H1 (cell line): ENCODE results near the gene KRT6C. TPM values are rescaled to one million over a fixed set of nuclear protein-coding genes. Genes with fewer than 3 reads are reported as not detected.

ENCODE experiments used
- CTCF ChIA-PET: fragments of 300-600 bp; sonication (Branson Sonifier 250); formaldehyde crosslinking; loops from one replicate; lab custom pipeline; 2021; ENCODE audit not compliant: partially characterized antibody; lab: Charles Lee
- POLR2A ChIA-PET: fragments of 300-600 bp; sonication (Branson Sonifier 250); formaldehyde crosslinking; loops from one replicate; lab custom pipeline; 2021; ENCODE audit warnings: inconsistent platforms; ENCODE audit not compliant: partially characterized antibody; lab: Charles Lee
- DNase-seq, 2 experiments: peaks; one replicate each; pipeline versions ENCODE4 v3.0.0 to v3.0.0-alpha.2; 2010 to 2022; ENCODE audit warnings: low spot score in 2 of 2, low read depth in 1 of 2, mixed read lengths in 1 of 2
- FAIRE-seq: peaks from 2 replicates; lab custom pipeline; 2011; peaks lifted over from hg19 to GRCh38; lab: Jason Lieb, UNC
- H2AFZ ChIP-seq: 2 replicates; pipeline ENCODE4 v1.8.1; 2012; ENCODE audit warnings: low read length, inconsistent platforms
- H2AK5ac ChIP-seq: 2 replicates; pipeline ENCODE4 v1.6.1; 2013; ENCODE audit warnings: low read depth, low read length
- H2BK120ac ChIP-seq: replicated peaks from 2 replicates; pipeline ENCODE3; 2013; ENCODE audit warnings: low read depth, low read length, inconsistent platforms
- H2BK12ac ChIP-seq: 2 replicates; pipeline ENCODE4 v1.6.1; 2013; ENCODE audit warnings: low read depth, low read length
- H2BK15ac ChIP-seq: 2 replicates; pipeline ENCODE4 v1.6.1; 2013; ENCODE audit warnings: low read length
- H2BK20ac ChIP-seq: 2 replicates; pipeline ENCODE4 v1.6.1; 2013; ENCODE audit warnings: low read length
- H2BK5ac ChIP-seq: 2 replicates; pipeline ENCODE4 v1.6.1; 2013; ENCODE audit warnings: low read depth, low read length
- H3K14ac ChIP-seq: 2 replicates; pipeline ENCODE4 v1.6.1; 2013; ENCODE audit warnings: inconsistent platforms; ENCODE audit not compliant: insufficient read length
- H3K18ac ChIP-seq: 2 replicates; pipeline ENCODE4 v1.6.1; 2013; ENCODE audit warnings: low read length; ENCODE audit errors: extremely low read depth
- H3K23ac ChIP-seq: 2 replicates; pipeline ENCODE4 v1.6.1; 2013; ENCODE audit warnings: inconsistent platforms; ENCODE audit not compliant: insufficient read length
- H3K23me2 ChIP-seq: 2 replicates; pipeline ENCODE4 v1.6.1; 2013; ENCODE audit warnings: low read depth, low read length
- H3K27ac ChIP-seq: 2 replicates; pipeline ENCODE4 v1.6.1; 2011; ENCODE audit warnings: low read depth, low read length, inconsistent platforms
- H3K27me3 ChIP-seq, 4 experiments: replicated peaks in 1 of 4; 1 replicate in 1 of 4; 2 replicates in 3 of 4; pipeline versions ENCODE4 v1.6.1 to v1.8.1; 2011 to 2013; ENCODE audit warnings: low read length in 3 of 4, mild to moderate bottlenecking in 3 of 4, inconsistent platforms in 2 of 4, mixed read lengths in 2 of 4, moderate library complexity in 1 of 4; ENCODE audit not compliant: control insufficient read depth in 3 of 4, insufficient read depth in 3 of 4; ENCODE audit errors: extremely low read depth in 1 of 4
- H3K36me3 ChIP-seq, 4 experiments: 2 replicates each; pipeline versions ENCODE4 v1.6.1 to v1.8.1; 2011 to 2013; ENCODE audit warnings: mild to moderate bottlenecking in 4 of 4, low read length in 3 of 4, moderate library complexity in 2 of 4, control low read depth in 1 of 4, inconsistent platforms in 1 of 4; ENCODE audit not compliant: insufficient read depth in 4 of 4, control insufficient read depth in 2 of 4
- H3K4ac ChIP-seq: replicated peaks from 2 replicates; pipeline ENCODE3; 2013; ENCODE audit warnings: low read length, low read depth, mixed read lengths, inconsistent platforms; ENCODE audit not compliant: insufficient read length
- H3K4me1 ChIP-seq, 4 experiments: replicated peaks in 1 of 4; 1 replicate in 1 of 4; 2 replicates in 3 of 4; pipeline versions ENCODE4 v1.6.1 to v1.8.1; 2011 to 2013; ENCODE audit warnings: low read length in 3 of 4, inconsistent platforms in 2 of 4, mixed read lengths in 1 of 4; ENCODE audit not compliant: insufficient read depth in 4 of 4, control insufficient read depth in 3 of 4
- H3K4me2 ChIP-seq, 2 experiments: 2 replicates each; pipeline versions ENCODE4 v1.6.1 to v1.8.1; 2011 to 2013; ENCODE audit warnings: low read depth in 2 of 2, low read length in 2 of 2, control low read depth in 1 of 2, inconsistent platforms in 1 of 2, mild to moderate bottlenecking in 1 of 2; ENCODE audit not compliant: insufficient read depth in 1 of 2
- H3K4me3 ChIP-seq, 4 experiments: fragments of 200-600, 300-600 bp in 1 of 4; sonication (generic), shearing (Covaris generic), sonication (Bioruptor Twin) in 1 of 4; 2 replicates each; pipeline versions ENCODE4 v1.5.1 to v1.8.1; 2011 to 2016; ENCODE audit warnings: low read length in 4 of 4, low read depth in 3 of 4, control low read depth in 2 of 4, inconsistent platforms in 2 of 4, mild to moderate bottlenecking in 2 of 4, mixed read lengths in 1 of 4, moderate library complexity in 1 of 4; ENCODE audit not compliant: insufficient read depth in 2 of 4; ENCODE audit errors: extremely low read depth in 1 of 4
- H3K56ac ChIP-seq: replicated peaks from 2 replicates; pipeline ENCODE3; 2013; ENCODE audit warnings: low read depth, mild to moderate bottlenecking, mixed read lengths, low read length, inconsistent platforms; ENCODE audit not compliant: insufficient read length
- H3K79me1 ChIP-seq: 2 replicates; pipeline ENCODE4 v1.6.1; 2013; ENCODE audit warnings: low read depth, low read length, control low read depth
- H3K79me2 ChIP-seq, 2 experiments: 2 replicates each; pipeline versions ENCODE4 v1.6.1 to v1.8.1; 2012 to 2013; ENCODE audit warnings: low read length in 2 of 2, mild to moderate bottlenecking in 2 of 2, inconsistent platforms in 1 of 2; ENCODE audit not compliant: insufficient read depth in 2 of 2, control insufficient read depth in 1 of 2
- H3K9ac ChIP-seq, 4 experiments: replicated peaks in 1 of 4; 1 replicate in 1 of 4; 2 replicates in 3 of 4; pipeline versions ENCODE4 v1.6.1 to v1.8.1; 2011 to 2013; ENCODE audit warnings: low read depth in 3 of 4, low read length in 3 of 4, control low read depth in 2 of 4, mild to moderate bottlenecking in 2 of 4, moderate library complexity in 2 of 4, inconsistent platforms in 1 of 4; ENCODE audit errors: extremely low read depth in 1 of 4
- H3K9me3 ChIP-seq, 2 experiments: 2 replicates each; pipeline versions ENCODE4 v1.6.1 to v1.8.1; 2012 to 2013; ENCODE audit warnings: mild to moderate bottlenecking in 2 of 2, moderate library complexity in 2 of 2, control low read depth in 1 of 2, inconsistent platforms in 1 of 2, low read depth in 1 of 2, low read length in 1 of 2, mixed read lengths in 1 of 2; ENCODE audit not compliant: insufficient read depth in 2 of 2
- H4K20me1 ChIP-seq, 2 experiments: replicated peaks in 1 of 2; 2 replicates each; pipeline versions ENCODE3 to v1.8.1; 2011 to 2013; ENCODE audit warnings: inconsistent platforms in 2 of 2, low read length in 2 of 2, mild to moderate bottlenecking in 1 of 2; ENCODE audit not compliant: insufficient read depth in 2 of 2, control insufficient read depth in 1 of 2
- H4K5ac ChIP-seq: 2 replicates; pipeline ENCODE4 v1.6.1; 2013; ENCODE audit warnings: low read length, low read depth, mixed read lengths, inconsistent platforms; ENCODE audit not compliant: insufficient read length
- H4K8ac ChIP-seq: 2 replicates; pipeline ENCODE4 v1.8.0; 2013; ENCODE audit warnings: mild to moderate bottlenecking, moderate library complexity, low read length, inconsistent platforms; ENCODE audit not compliant: insufficient read depth; ENCODE audit errors: extremely low read depth
- H4K91ac ChIP-seq: replicated peaks from 2 replicates; pipeline ENCODE3; 2013; ENCODE audit warnings: low read length, mixed read lengths, inconsistent platforms; ENCODE audit not compliant: insufficient read length
- KDM1A ChIP-seq: fragments of 200-600, 300-600 bp; sonication (generic); IDR thresholded peaks from 2 replicates; pipeline ENCODE4 v1.7.1; 2016; ENCODE audit warnings: mild to moderate bottlenecking, low read length, borderline replicate concordance
- POLR2A ChIP-seq, 2 experiments: IDR thresholded peaks; 1 replicate in 1 of 2; 2 replicates in 1 of 2; pipeline ENCODE4 v1.6.1; 2011; ENCODE audit warnings: low read depth in 2 of 2, low read length in 2 of 2, mild to moderate bottlenecking in 2 of 2; ENCODE audit errors: control extremely low read depth in 1 of 2
- POU5F1 ChIP-seq: IDR thresholded peaks from 2 replicates; pipeline ENCODE4 v1.6.1; 2011; ENCODE audit warnings: low read depth, mild to moderate bottlenecking, low read length, moderate library complexity
- WGBS, 2 experiments: shearing (Covaris generic) in 1 of 2; methylation state at CpG; one replicate each; pipeline versions ENCODE4 v1.1.6 to v1.1.7; 2013 to 2015; ENCODE audit warnings: low lambda C conversion rate in 2 of 2, mixed read lengths in 2 of 2, inconsistent platforms in 1 of 2, low coverage in 1 of 2, missing lambda C conversion rate in 1 of 2; ENCODE audit not compliant: insufficient replicate concordance in 2 of 2, insufficient coverage in 1 of 2, insufficient read length in 1 of 2; ENCODE audit errors: extremely low coverage in 1 of 2, missing lambda C conversion rate in 1 of 2; 5-methylcytosine and 5-hydroxymethylcytosine counted together
- polyA plus RNA-seq, 7 experiments: library from polyadenylated mRNA; depleted of rRNA in 3 of 7; stranded (reverse) in 5 of 7; unstranded in 2 of 7; fragments of >200 nt in 5 of 7; fragments of 200-250 nt in 2 of 7; gene quantifications; 1 replicate in 5 of 7; 2 replicates in 1 of 7; 4 replicates in 1 of 7; pipeline versions ENCODE4 v1.2.1 to v1.2.3, GENCODE V29; 2011 to 2013; ENCODE audit warnings: missing spikeins in 2 of 7, mixed read lengths in 2 of 7
- total RNA-seq: library from RNA; stranded (reverse); fragmentation: NEBNext Ultra II Directional; extraction: Animal tissue kit (Norgen Biotek cat#: 25700); gene quantifications from 2 replicates; pipeline ENCODE4 v1.2.1, GENCODE V29; 2021
- TF ChIP-seq, protein P1 (sequence below): IDR thresholded peaks from 2 replicates; pipeline ENCODE4 v1.6.1; 2011; ENCODE audit warnings: low read depth, mild to moderate bottlenecking, low read length; ENCODE audit not compliant: insufficient read depth

The KRT6C gene
- total and polyA plus RNA-seq, 2 of the 8 experiments (the other 6 are each of a cell fraction or from before 2014, with no cell fraction given), result not detected

DNA sequence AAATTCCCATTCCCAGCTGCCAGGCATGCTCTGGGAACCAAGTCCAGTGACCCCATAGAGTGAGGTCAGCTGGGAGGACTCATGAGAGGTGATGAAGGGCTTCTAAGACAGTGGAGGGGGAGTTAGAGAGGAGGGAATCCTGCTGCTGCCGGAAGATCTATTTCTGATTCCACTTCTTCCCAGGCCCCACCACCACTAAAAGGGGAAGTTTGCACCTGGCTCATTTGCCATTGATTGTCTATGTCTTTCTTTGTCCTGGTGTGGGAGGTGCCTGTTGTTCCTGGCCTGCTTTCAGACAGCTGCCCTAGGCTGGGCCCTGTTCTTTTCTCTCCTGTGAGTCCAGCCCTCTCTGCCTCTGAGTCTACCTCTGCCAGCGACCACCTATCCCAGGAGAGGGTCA is 22.4 kb upstream of the KRT6C start:
- POLR2A ChIA-PET, result interaction anchor here (1.5 kb wide), 1 partner anchor 9 kb away, joined by 3 read pairs; no protein-coding TSS in a partner anchor
- Histone ChIP-seq H3K18ac (peak overlapping the region; percentile 10), H3K4me2 (peak overlapping the region; percentile 7 to 32; a peak in 2 of 4 replicates), H4K20me1 (no peaks in the 10 kb centered on the region), H2BK120ac (peak overlapping the region; percentile 16), H3K79me1 (no peaks in the 10 kb centered on the region), H2BK15ac (no peak overlapping the region), H3K27ac (peak overlapping the region; percentile 25; the same call in 1 of the 2 replicates), H3K79me2 (no peaks in the 10 kb centered on the region), H3K56ac (no peak overlapping the region), H3K9ac (no peak overlapping the region), H2AFZ (no peak overlapping the region), H2BK12ac (no peak overlapping the region), H3K4ac (no peak overlapping the region), H2BK5ac (peak overlapping the region; percentile 47; the same call in 1 of the 2 replicates), H3K4me3 (0 out of 8 replicates have a peak overlapping the region, but pooled peaks of 2 of the 4 experiments have one; percentile 2 to 3), H4K8ac (no peak overlapping the region), H3K36me3 (no peaks in the 10 kb centered on the region), H3K23me2 (no peaks in the 10 kb centered on the region; the same call in 1 of the 2 replicates), H3K23ac (no peak overlapping the region), H4K91ac (no peak overlapping the region), H2BK20ac (no peak overlapping the region), H3K9me3 (no peaks in the 10 kb centered on the region), H3K14ac (no peak overlapping the region), H2AK5ac (no peak overlapping the region), H3K4me1 (peaks cover 5 to 10% (median 8%) of the 10 kb centered on the region in 4 experiments; a peak in 6 of 7 replicates), H4K5ac (peak overlapping the region; percentile 15), H3K27me3 (no peaks in the 10 kb centered on the region; a peak in 1 of 7 replicates)
- 70% methylated on average over 2 of the region's 2 CpGs; no CpG with 5 or more reads in 1 of the 2 experiments for WGBS, 2 experiments
- TF ChIP-seq POU5F1 (no peak), POLR2A (IDR thresholded peaks at IDR 0.05; ENCODE audit: control extremely low read depth in 1 of 2, low read depth in 2 of 2, low read length in 2 of 2) (no peak), KDM1A (no peak)
- TF ChIP-seq, protein P1, sequence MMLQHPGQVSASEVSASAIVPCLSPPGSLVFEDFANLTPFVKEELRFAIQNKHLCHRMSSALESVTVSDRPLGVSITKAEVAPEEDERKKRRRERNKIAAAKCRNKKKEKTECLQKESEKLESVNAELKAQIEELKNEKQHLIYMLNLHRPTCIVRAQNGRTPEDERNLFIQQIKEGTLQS, result no peak
- FAIRE-seq (no peak), DNase-seq (no peak)
- CTCF ChIA-PET, result interaction anchor here (1.3 to 4.6 kb wide), 7 partner anchors 10 to 352 kb away, joined by 3 to 29 read pairs (median 6); no protein-coding TSS in a partner anchor
